Colonic mucosa (tissue), 4 donors: ENCODE results near the gene GNAT1. TPM values are rescaled to one million over a fixed set of nuclear protein-coding genes. Genes with fewer than 3 reads are reported as not detected.

ENCODE experiments used
- DNase-seq: peaks from one replicate; pipeline ENCODE4 v3.0.0-alpha.2; 2020
- H3K27ac ChIP-seq: fragments of 200-600 bp; one replicate; pipeline ENCODE4 v1.8.0; 2021
- H3K27me3 ChIP-seq: fragments of 200-600 bp; one replicate; pipeline ENCODE4 v1.8.0; 2021
- H3K36me3 ChIP-seq: fragments of 200-600 bp; one replicate; pipeline ENCODE4 v1.8.0; 2021
- H3K4me1 ChIP-seq: fragments of 200-600 bp; one replicate; pipeline ENCODE4 v1.8.0; 2021; ENCODE audit warnings: mild to moderate bottlenecking
- H3K4me3 ChIP-seq: fragments of 200-600 bp; one replicate; pipeline ENCODE4 v1.8.0; 2021
- H3K9ac ChIP-seq, 2 donors: one replicate each; pipeline ENCODE4 v1.7.0; 2013; ENCODE audit warnings: control low read depth in 2 of 2, low read depth in 2 of 2, low read length in 2 of 2
- H3K9me3 ChIP-seq: fragments of 200-600 bp; one replicate; pipeline ENCODE4 v1.8.0; 2021
- intact Hi-C: fragments of 100-400 bp; cut with DNase I; formaldehyde crosslinking; loops from one replicate; pipeline ENCODE4 v1.14.1; 2022
- total RNA-seq, 2 donors: library from RNA; stranded (reverse); fragmentation: NEBNext Ultra II Directional in 1 of 2; extraction: Animal tissue kit (Norgen Biotek cat#: 25700) in 1 of 2; gene quantifications; one replicate each; pipeline ENCODE4 v1.2.1, GENCODE V29; 2021
- TF ChIP-seq, protein P1 (sequence below): fragments of 200-600 bp; IDR thresholded peaks from one replicate; pipeline ENCODE4 v1.8.0; 2022; ENCODE audit warnings: antibody characterized with exemption, mild to moderate bottlenecking
- donor health status: healthy.
- donor health status: DM: no; HTN: no; CAD: no.
- donor health status: DM: no; HTN: no; CAD: no.

The GNAT1 gene
- total RNA-seq, 2 donors from 2014 or later: not detected

DNA sequence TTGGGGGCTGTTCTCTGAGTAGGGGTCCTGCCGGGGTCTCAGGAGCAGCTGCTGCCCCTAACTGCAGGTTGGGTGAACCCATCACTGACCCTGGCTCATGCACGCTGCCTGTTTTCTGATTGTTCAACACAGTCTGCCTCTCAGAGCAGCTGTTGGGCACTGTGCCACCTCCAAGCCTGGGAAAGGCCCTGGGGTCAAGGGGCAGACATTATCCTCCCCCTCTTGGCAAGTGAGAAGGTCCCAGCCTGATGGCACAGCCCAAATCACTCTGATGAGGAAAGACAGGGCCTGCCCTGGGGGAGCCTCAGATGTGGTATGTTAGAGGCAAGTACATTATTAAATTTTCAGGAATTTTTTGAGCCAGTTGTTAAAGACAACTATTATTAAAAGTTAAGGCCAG lies 14.1 kb upstream of the GNAT1 start:
- H3K9me3 ChIP-seq: no peaks in the 10 kb centered on the region
- intact Hi-C loops: no loop called here
- no peak overlapping the region for H3K9ac ChIP-seq
- no peaks in the 10 kb centered on the region for H3K27me3 ChIP-seq
- H3K4me3 ChIP-seq: no peak overlapping the region
- TF ChIP-seq, protein P1, sequence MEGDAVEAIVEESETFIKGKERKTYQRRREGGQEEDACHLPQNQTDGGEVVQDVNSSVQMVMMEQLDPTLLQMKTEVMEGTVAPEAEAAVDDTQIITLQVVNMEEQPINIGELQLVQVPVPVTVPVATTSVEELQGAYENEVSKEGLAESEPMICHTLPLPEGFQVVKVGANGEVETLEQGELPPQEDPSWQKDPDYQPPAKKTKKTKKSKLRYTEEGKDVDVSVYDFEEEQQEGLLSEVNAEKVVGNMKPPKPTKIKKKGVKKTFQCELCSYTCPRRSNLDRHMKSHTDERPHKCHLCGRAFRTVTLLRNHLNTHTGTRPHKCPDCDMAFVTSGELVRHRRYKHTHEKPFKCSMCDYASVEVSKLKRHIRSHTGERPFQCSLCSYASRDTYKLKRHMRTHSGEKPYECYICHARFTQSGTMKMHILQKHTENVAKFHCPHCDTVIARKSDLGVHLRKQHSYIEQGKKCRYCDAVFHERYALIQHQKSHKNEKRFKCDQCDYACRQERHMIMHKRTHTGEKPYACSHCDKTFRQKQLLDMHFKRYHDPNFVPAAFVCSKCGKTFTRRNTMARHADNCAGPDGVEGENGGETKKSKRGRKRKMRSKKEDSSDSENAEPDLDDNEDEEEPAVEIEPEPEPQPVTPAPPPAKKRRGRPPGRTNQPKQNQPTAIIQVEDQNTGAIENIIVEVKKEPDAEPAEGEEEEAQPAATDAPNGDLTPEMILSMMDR: no peak
- no peak overlapping the region for H3K27ac ChIP-seq
- H3K4me1 ChIP-seq: peaks cover 4% of the 10 kb centered on the region
- H3K36me3 ChIP-seq: no peaks in the 10 kb centered on the region
- peak; percentile 69 for DNase-seq

DNA sequence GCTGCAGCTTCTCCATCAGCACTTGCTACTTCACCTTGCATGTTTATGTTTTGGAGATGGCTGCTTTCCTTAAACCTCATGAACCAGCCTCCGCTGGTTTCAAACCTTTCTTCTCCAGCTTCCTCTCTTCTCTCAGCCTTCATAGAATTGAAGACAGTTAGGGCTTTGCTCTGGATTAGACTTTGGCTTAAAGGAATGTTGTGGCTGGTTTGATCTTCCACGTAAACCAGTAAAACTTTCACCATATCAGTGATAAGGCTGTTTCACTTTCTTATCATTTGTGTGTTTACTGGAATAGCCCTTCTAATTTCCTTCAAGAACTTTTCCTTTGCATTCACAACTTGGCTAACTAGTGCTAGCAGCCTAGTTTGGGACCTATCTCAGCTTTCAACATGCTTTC lies 11.7 kb upstream of the GNAT1 start:
- Histone ChIP-seq H3K9me3 (no peaks in the 10 kb centered on the region), H3K27ac (no peak overlapping the region), H3K36me3 (no peaks in the 10 kb centered on the region), H3K4me3 (no peak overlapping the region), H3K27me3 (no peaks in the 10 kb centered on the region), H3K4me1 (no peaks in the 10 kb centered on the region), H3K9ac (no peak overlapping the region)
- no peak for DNase-seq
- TF ChIP-seq, protein P1: no peak
- intact Hi-C loops: no loop called here

DNA sequence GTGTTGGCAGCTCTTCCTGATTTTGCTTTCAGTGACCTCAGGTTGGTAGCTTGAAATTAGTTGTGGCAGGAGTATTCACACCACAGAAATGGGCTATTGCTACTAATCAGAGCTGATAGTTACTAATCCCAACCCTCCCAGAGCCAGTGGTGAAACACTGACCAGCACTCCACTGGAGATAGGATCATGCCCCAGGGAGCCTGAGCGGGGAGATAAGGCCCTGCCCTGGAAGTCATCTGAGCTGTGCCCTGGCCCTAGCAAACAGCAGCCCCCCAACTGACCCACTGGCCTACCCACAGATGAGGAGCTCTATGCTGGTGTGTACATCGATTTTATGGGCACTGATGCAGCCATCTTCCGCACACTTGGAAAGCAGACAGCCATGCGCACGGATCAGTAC lies 9.4 kb upstream of the GNAT1 start:
- Histone ChIP-seq H3K36me3 (no peaks in the 10 kb centered on the region), H3K27ac (no peak overlapping the region)
- intact Hi-C loops: no loop called here

GRCh38 chr3:50182533-50183099 lies 8.8 kb upstream of the GNAT1 start:
- TF ChIP-seq, protein P1: no peak
- Histone ChIP-seq H3K36me3 (no peaks in the 10 kb centered on the region), H3K27ac (no peak overlapping the region), H3K9me3 (no peaks in the 10 kb centered on the region), H3K9ac (no peak overlapping the region), H3K4me1 (no peaks in the 10 kb centered on the region), H3K27me3 (no peaks in the 10 kb centered on the region), H3K4me3 (no peak overlapping the region)
- no peak for DNase-seq
- intact Hi-C loops: no loop called here

More for the DNA sequence above, 9.4 kb upstream of the GNAT1 start:
- H3K9me3 ChIP-seq: no peaks in the 10 kb centered on the region
- H3K9ac ChIP-seq: no peak overlapping the region
- H3K4me3 ChIP-seq: no peak overlapping the region
- TF ChIP-seq, protein P1: no peak
- DNase-seq: no peak
- H3K4me1 ChIP-seq: no peaks in the 10 kb centered on the region
- no peaks in the 10 kb centered on the region for H3K27me3 ChIP-seq

DNA sequence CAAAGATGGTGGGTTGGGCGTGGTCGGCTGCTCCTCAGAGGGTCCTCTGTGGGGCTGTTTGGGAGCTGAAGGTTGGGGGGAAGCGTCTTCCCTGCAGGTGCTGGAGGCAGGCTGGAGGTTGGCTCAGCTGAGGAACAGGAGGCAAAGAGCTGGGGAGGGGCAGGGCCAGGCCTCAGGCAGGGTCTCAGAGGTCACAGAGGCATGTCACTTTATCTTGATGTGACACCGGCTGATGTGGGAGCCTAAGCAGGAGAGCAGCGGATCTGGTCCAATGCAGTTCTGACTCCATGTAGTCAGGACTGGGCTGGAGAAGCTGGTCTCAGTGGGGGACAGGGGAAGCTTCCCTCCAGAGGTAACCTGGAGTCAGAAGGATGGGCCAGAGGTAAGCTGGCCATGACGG lies 7.7 kb upstream of the GNAT1 start:
- no peaks in the 10 kb centered on the region for H3K4me1 ChIP-seq
- no peak overlapping the region for H3K27ac ChIP-seq
- TF ChIP-seq, protein P1: no peak
- H3K9ac ChIP-seq: no peak overlapping the region
- H3K9me3 ChIP-seq: no peaks in the 10 kb centered on the region
- intact Hi-C loops: no loop called here
- no peaks in the 10 kb centered on the region for H3K36me3 ChIP-seq
- no peaks in the 10 kb centered on the region for H3K27me3 ChIP-seq
- H3K4me3 ChIP-seq: no peak overlapping the region
- no peak for DNase-seq
